Neural crest cell (in vitro differentiated cells): ENCODE data around the gene SYTL4. TPM values are rescaled to one million over a fixed set of nuclear protein-coding genes. Genes with fewer than 3 reads are reported as not detected.
"Not testable (repeated sequence)": the region's sequence is repeated elsewhere in the genome, so short reads cannot be mapped to it uniquely, and the experiment has no call there.

Experiments
- DNase-seq: peaks from one replicate; pipeline ENCODE4 v3.0.0; 2021; ENCODE audit warnings: low read depth, mixed read lengths, low spot score
- H3K27ac Mint-ChIP-seq: one replicate; pipeline ENCODE4 v1.8.0; 2021; ENCODE audit warnings: mild to moderate bottlenecking, mixed read lengths; ENCODE audit not compliant: unreplicated experiment
- H3K27me3 Mint-ChIP-seq: 2 replicates; pipeline ENCODE4 v1.8.0; 2021; ENCODE audit warnings: low read depth, mild to moderate bottlenecking, mixed read lengths
- H3K36me3 Mint-ChIP-seq: 2 replicates; pipeline ENCODE4 v1.8.0; 2021; ENCODE audit warnings: low read depth, mild to moderate bottlenecking, mixed read lengths
- H3K4me1 Mint-ChIP-seq: 2 replicates; pipeline ENCODE4 v1.8.0; 2021; ENCODE audit warnings: mixed read lengths
- H3K4me3 Mint-ChIP-seq: one replicate; pipeline ENCODE4 v1.8.0; 2021; ENCODE audit warnings: mild to moderate bottlenecking, mixed read lengths
- H3K9me3 Mint-ChIP-seq: 2 replicates; pipeline ENCODE4 v1.8.0; 2021; ENCODE audit warnings: mixed read lengths
- long read RNA-seq: library from polyadenylated mRNA; unstranded; transcript quantifications from one replicate; pipeline ENCODE4 v2.0.0, GENCODE V29; 2020
- total RNA-seq: library from RNA; stranded (reverse); gene quantifications from 2 replicates; pipeline ENCODE4 v1.2.1, GENCODE V29; 2021
- TF ChIP-seq, protein P1 (sequence below): fragments of 200-600 bp; sonication (generic); conservative IDR thresholded peaks from 2 replicates; pipeline ENCODE4 v1.5.0; 2021; ENCODE audit warnings: antibody characterized with exemption, mild to moderate bottlenecking

SYTL4 gene
- 3.8 and 4.5 TPM in 2 replicates for total RNA-seq
- long read RNA-seq, partial matches to known transcripts = 3 of 7 reads
- long read RNA-seq, other reads (novel, unspliced or antisense) = 3 of 7 reads

DNA sequence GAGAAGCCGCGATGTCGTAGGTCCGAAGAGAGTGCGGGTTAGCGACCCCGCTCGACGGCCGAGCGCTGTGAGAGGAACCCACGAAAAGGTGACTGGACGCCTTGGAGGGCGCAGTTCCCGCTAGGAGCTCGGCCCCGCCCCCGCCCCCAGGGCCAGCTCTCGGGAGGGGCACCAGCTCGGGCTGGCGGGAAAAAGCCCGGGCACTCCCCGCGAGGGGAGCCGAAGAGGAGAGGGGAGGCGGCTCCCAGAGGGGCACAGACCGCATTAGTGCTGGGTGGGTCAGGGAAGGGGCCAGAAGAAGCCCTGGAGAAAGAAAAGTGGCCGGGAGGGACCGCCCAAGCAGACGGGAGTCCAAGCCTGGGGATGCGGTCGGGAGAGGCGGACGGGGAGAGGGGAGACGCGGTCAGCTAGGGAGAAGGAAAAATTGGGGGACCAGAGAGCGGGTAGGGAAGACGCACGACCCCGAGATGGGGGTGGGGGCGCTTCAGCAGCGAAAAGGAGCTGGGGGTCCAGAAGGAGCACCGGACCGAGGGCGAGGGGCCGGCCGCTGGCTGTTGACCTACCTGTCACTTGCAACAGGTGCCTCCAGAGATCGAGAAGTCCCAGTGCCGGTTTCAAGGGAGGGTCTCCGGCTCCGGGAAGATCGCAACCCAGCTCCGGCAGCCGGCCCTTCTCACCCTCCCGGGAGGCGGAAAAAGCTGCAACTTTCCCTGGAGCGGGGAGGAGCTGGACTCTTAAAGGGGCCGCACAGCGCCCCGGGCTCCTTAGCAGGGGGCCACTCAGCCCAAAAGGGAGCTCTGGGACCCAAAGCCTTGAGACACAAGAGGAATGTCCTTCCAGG is at the start of gene SYTL4:
Gene SYTL4 (minus strand): TSS at position 681 of the 841 bp plus-strand sequence. CDS start 30,084 bp downstream, outside the sequence.
- Mint-ChIP-seq H3K27ac (no peak within 1 kb of the TSS), H3K9me3 (peaks cover 10% of the 10 kb centered on the region), H3K4me3 (peak within 1 kb of the TSS; percentile 84), H3K27me3 (peaks cover 12% of the 10 kb centered on the region), H3K36me3 (peaks cover 3% of the 10 kb centered on the region), H3K4me1 (peaks cover 6% of the 10 kb centered on the region)
- peak; percentile 6 for DNase-seq
- TF ChIP-seq, protein P1, sequence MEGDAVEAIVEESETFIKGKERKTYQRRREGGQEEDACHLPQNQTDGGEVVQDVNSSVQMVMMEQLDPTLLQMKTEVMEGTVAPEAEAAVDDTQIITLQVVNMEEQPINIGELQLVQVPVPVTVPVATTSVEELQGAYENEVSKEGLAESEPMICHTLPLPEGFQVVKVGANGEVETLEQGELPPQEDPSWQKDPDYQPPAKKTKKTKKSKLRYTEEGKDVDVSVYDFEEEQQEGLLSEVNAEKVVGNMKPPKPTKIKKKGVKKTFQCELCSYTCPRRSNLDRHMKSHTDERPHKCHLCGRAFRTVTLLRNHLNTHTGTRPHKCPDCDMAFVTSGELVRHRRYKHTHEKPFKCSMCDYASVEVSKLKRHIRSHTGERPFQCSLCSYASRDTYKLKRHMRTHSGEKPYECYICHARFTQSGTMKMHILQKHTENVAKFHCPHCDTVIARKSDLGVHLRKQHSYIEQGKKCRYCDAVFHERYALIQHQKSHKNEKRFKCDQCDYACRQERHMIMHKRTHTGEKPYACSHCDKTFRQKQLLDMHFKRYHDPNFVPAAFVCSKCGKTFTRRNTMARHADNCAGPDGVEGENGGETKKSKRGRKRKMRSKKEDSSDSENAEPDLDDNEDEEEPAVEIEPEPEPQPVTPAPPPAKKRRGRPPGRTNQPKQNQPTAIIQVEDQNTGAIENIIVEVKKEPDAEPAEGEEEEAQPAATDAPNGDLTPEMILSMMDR = no peak

DNA sequence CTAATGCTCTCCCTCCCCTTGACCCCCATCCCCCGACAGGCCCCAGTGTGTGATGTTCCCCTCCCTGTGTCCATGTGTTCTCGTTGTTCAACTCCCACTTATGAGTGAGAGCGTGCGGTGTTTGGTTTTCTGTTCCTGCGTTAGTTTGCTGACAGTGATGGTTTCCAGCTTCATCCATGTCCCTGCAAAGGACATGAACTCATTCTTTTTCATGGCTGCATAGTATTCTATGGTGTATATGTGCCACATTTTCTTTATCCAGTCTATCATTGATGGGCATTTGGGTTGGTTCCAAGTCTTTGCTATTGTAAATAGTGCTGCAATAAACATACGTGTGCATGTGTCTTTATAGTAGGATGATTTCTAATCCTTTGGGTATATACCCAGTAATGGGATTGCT is 37.5 kb upstream of the SYTL4 start:
- H3K27me3 Mint-ChIP-seq = peaks cover 41% of the 10 kb centered on the region
- peaks cover 14% of the 10 kb centered on the region for H3K9me3 Mint-ChIP-seq
- not testable (repeated sequence) for H3K27ac Mint-ChIP-seq, H3K36me3 Mint-ChIP-seq, H3K4me3 Mint-ChIP-seq, DNase-seq, H3K4me1 Mint-ChIP-seq

DNA sequence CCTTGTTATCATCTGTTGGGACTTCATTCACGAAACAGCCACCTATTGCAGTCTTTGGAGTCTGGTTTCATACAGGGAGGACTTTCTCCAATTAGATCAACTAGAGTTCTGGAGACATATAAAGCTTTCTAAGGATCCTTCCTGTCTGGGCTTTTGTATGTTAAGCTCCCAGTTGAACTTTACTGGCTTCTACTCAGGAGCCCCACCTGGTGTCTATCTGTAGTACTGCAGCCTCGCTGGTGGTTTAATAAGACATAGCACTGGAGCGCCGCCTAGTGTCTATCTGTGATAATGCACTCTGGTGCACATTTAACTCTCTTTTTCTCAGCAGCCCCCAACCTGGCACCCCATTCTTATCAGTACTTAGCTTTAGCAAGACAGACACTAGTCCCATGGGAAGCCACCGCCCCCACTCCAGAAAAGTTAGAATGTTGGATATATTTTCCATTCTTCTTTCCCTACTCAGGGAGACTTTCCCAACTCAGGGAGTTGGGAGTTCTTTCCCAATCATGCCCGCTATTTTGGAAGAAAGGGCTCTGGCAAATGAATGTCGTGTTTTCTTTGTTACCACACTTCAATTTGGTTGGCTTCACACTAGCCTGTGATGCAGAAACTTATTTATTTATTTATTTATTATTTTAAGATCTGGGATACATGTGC is 36.9 kb upstream of the SYTL4 start:
- peaks cover 6% of the 10 kb centered on the region for H3K36me3 Mint-ChIP-seq
- peaks cover 14% of the 10 kb centered on the region for H3K9me3 Mint-ChIP-seq
- H3K27ac Mint-ChIP-seq = no peak overlapping the region
- peaks cover 40% of the 10 kb centered on the region for H3K27me3 Mint-ChIP-seq
- no peaks in the 10 kb centered on the region for H3K4me1 Mint-ChIP-seq
- H3K4me3 Mint-ChIP-seq = no peak overlapping the region
- TF ChIP-seq, protein P1 = peak; percentile 99
- peak; percentile 94 for DNase-seq

DNA sequence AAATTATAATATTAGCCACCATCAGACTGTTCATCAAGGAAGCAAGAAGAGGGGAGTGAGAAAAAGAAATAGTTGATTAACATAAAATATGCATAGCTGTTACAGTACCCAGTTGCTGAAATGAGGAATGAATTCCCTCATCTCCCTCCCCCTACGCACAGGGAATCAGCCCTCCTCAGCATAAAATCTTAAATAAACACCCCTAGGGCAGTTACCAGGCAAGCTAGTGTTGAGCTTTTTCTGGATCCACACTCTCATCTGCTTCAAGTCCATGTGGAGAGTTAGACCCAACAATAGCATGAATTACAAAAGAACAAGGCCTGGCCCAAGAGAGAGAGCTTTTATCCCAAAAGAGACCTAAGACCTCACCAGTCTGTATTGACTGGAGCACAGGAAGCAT is 19.0 kb upstream of the SYTL4 start:
- no peak overlapping the region for H3K27ac Mint-ChIP-seq
- no peak overlapping the region for H3K4me3 Mint-ChIP-seq
- no peak for DNase-seq
- peaks cover 12% of the 10 kb centered on the region for H3K9me3 Mint-ChIP-seq
- H3K27me3 Mint-ChIP-seq = no peaks in the 10 kb centered on the region
- peaks cover 9% of the 10 kb centered on the region for H3K4me1 Mint-ChIP-seq
- H3K36me3 Mint-ChIP-seq = no peaks in the 10 kb centered on the region
- TF ChIP-seq, protein P1 = no peak

DNA sequence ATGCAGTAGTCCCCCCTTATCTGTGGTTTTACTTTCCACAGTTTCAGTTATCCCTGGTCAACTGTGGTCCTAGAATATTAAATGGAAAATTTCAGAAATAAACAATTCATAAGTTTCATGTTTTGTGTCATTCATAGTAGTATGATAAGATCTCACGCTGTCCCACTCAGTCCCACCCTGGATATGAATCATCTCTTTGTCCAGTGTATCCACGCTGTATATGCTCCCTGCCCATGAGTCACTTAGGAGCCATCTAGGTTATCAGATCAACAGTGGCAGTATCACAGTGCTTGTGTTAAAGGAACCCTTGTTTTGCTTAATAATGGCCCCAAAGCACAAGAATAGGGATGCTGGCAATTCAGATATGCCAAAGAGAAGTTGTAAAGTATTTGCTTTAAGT is 16.2 kb upstream of the SYTL4 start:
- Mint-ChIP-seq H3K27ac (no peak overlapping the region), H3K4me1 (peaks cover 14% of the 10 kb centered on the region), H3K9me3 (peaks cover 12% of the 10 kb centered on the region), H3K36me3 (no peaks in the 10 kb centered on the region), H3K27me3 (no peaks in the 10 kb centered on the region), H3K4me3 (no peak overlapping the region)
- no peak for DNase-seq
- TF ChIP-seq, protein P1 = no peak

DNA sequence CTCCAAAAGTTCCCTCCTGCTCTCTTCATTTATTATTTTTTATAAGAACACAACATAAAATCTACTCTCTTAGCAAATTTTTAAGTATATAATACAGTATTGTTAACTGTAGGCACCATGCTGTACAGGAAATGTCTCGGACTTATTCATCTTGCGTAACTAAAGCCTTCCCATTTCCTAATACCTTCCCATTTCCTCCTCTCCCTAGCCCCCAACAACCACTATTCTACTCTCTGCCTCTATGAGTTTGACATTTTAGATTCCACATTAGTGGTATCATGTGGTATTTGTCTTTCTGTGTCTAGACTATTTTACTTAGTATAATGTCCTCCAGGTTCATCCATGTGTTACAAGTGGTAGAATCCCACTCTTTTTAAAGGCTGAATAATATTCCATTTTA is 15.8 kb upstream of the SYTL4 start:
- TF ChIP-seq, protein P1 = no peak

More for the DNA sequence above, 15.8 kb upstream of the SYTL4 start:
- Mint-ChIP-seq H3K4me1 (peaks cover 14% of the 10 kb centered on the region), H3K27ac (no peak overlapping the region), H3K4me3 (no peak overlapping the region), H3K27me3 (no peaks in the 10 kb centered on the region), H3K9me3 (peaks cover 9% of the 10 kb centered on the region), H3K36me3 (no peaks in the 10 kb centered on the region)
- no peak for DNase-seq
